Measurements from ENCODE around the gene ALPK1. TPM values are rescaled to one million over a fixed set of nuclear protein-coding genes. Genes with fewer than 3 reads are reported as not detected.

Gene ALPK1
- total and polyA plus RNA-seq, 2 of the 8 experiments (the other 6 are each of a cell fraction or from before 2014, with no cell fraction given), result 0.08 to 0.43 TPM

DNA sequence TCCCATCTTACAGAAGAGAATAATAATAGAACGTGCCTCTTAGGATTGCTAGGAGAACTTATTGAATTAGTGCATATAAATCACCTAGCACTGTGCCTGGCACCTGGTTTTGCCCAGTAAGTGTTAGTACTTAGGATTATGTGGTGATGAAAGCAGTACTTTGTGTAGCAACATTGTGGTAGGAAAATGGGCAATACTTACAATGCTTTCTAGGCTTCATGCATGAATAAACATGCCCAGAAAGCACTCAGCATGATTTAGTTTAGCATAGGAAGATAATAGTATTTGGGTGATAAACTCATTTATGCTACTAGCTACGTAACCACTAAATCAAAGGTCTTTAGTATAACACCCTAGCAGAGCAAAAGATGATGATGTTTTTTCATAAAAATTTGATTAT, 113.2 kb downstream of the ALPK1 start (continued):
- TF ChIP-seq, protein P1, sequence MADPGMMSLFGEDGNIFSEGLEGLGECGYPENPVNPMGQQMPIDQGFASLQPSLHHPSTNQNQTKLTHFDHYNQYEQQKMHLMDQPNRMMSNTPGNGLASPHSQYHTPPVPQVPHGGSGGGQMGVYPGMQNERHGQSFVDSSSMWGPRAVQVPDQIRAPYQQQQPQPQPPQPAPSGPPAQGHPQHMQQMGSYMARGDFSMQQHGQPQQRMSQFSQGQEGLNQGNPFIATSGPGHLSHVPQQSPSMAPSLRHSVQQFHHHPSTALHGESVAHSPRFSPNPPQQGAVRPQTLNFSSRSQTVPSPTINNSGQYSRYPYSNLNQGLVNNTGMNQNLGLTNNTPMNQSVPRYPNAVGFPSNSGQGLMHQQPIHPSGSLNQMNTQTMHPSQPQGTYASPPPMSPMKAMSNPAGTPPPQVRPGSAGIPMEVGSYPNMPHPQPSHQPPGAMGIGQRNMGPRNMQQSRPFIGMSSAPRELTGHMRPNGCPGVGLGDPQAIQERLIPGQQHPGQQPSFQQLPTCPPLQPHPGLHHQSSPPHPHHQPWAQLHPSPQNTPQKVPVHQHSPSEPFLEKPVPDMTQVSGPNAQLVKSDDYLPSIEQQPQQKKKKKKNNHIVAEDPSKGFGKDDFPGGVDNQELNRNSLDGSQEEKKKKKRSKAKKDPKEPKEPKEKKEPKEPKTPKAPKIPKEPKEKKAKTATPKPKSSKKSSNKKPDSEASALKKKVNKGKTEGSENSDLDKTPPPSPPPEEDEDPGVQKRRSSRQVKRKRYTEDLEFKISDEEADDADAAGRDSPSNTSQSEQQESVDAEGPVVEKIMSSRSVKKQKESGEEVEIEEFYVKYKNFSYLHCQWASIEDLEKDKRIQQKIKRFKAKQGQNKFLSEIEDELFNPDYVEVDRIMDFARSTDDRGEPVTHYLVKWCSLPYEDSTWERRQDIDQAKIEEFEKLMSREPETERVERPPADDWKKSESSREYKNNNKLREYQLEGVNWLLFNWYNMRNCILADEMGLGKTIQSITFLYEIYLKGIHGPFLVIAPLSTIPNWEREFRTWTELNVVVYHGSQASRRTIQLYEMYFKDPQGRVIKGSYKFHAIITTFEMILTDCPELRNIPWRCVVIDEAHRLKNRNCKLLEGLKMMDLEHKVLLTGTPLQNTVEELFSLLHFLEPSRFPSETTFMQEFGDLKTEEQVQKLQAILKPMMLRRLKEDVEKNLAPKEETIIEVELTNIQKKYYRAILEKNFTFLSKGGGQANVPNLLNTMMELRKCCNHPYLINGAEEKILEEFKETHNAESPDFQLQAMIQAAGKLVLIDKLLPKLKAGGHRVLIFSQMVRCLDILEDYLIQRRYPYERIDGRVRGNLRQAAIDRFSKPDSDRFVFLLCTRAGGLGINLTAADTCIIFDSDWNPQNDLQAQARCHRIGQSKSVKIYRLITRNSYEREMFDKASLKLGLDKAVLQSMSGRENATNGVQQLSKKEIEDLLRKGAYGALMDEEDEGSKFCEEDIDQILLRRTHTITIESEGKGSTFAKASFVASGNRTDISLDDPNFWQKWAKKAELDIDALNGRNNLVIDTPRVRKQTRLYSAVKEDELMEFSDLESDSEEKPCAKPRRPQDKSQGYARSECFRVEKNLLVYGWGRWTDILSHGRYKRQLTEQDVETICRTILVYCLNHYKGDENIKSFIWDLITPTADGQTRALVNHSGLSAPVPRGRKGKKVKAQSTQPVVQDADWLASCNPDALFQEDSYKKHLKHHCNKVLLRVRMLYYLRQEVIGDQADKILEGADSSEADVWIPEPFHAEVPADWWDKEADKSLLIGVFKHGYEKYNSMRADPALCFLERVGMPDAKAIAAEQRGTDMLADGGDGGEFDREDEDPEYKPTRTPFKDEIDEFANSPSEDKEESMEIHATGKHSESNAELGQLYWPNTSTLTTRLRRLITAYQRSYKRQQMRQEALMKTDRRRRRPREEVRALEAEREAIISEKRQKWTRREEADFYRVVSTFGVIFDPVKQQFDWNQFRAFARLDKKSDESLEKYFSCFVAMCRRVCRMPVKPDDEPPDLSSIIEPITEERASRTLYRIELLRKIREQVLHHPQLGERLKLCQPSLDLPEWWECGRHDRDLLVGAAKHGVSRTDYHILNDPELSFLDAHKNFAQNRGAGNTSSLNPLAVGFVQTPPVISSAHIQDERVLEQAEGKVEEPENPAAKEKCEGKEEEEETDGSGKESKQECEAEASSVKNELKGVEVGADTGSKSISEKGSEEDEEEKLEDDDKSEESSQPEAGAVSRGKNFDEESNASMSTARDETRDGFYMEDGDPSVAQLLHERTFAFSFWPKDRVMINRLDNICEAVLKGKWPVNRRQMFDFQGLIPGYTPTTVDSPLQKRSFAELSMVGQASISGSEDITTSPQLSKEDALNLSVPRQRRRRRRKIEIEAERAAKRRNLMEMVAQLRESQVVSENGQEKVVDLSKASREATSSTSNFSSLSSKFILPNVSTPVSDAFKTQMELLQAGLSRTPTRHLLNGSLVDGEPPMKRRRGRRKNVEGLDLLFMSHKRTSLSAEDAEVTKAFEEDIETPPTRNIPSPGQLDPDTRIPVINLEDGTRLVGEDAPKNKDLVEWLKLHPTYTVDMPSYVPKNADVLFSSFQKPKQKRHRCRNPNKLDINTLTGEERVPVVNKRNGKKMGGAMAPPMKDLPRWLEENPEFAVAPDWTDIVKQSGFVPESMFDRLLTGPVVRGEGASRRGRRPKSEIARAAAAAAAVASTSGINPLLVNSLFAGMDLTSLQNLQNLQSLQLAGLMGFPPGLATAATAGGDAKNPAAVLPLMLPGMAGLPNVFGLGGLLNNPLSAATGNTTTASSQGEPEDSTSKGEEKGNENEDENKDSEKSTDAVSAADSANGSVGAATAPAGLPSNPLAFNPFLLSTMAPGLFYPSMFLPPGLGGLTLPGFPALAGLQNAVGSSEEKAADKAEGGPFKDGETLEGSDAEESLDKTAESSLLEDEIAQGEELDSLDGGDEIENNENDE (IDR thresholded peaks at IDR 0.05; ENCODE audit: insufficient replicate concordance, low read length), result no peak
- TF ChIP-seq RNF2 (IDR thresholded peaks at IDR 0.05; ENCODE audit: borderline replicate concordance, low read depth, low read length, missing control alignments, poor library complexity, severe bottlenecking), result no peak
- TF ChIP-seq SIRT6 (IDR thresholded peaks at IDR 0.05; ENCODE audit: low read length), result no peak
- TF ChIP-seq RFX5 (IDR thresholded peaks at IDR 0.05; ENCODE audit: borderline replicate concordance, low read depth, low read length), result no peak
- TF ChIP-seq, protein P2, sequence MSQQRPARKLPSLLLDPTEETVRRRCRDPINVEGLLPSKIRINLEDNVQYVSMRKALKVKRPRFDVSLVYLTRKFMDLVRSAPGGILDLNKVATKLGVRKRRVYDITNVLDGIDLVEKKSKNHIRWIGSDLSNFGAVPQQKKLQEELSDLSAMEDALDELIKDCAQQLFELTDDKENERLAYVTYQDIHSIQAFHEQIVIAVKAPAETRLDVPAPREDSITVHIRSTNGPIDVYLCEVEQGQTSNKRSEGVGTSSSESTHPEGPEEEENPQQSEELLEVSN (IDR thresholded peaks at IDR 0.05), result no peak
- TF ChIP-seq CHD1 (IDR thresholded peaks at IDR 0.05; ENCODE audit: low read depth, low read length), result no peak
- TF ChIP-seq SP4 (IDR thresholded peaks at IDR 0.05; ENCODE audit: low read length), result no peak
- TF ChIP-seq TEAD4 (IDR thresholded peaks at IDR 0.05; ENCODE audit: low read depth, low read length), result no peak
- TF ChIP-seq JUND (IDR thresholded peaks at IDR 0.05; ENCODE audit: low read length), result no peak
- TF ChIP-seq SIN3A (conservative IDR thresholded peaks at IDR 0.05 in 1 of 2, IDR thresholded peaks at IDR 0.05 in 1 of 2; ENCODE audit: low read depth in 1 of 2, low read length in 2 of 2), result no peak
- no peak for TF ChIP-seq SP2 (IDR thresholded peaks at IDR 0.05; ENCODE audit: low read length)
